Measurements from ENCODE around the gene MARS1. TPM values are rescaled to one million over a fixed set of nuclear protein-coding genes. Genes with fewer than 3 reads are reported as not detected.

MARS1 gene
- total RNA-seq, 1 donor from 2014 or later: 141 TPM

DNA sequence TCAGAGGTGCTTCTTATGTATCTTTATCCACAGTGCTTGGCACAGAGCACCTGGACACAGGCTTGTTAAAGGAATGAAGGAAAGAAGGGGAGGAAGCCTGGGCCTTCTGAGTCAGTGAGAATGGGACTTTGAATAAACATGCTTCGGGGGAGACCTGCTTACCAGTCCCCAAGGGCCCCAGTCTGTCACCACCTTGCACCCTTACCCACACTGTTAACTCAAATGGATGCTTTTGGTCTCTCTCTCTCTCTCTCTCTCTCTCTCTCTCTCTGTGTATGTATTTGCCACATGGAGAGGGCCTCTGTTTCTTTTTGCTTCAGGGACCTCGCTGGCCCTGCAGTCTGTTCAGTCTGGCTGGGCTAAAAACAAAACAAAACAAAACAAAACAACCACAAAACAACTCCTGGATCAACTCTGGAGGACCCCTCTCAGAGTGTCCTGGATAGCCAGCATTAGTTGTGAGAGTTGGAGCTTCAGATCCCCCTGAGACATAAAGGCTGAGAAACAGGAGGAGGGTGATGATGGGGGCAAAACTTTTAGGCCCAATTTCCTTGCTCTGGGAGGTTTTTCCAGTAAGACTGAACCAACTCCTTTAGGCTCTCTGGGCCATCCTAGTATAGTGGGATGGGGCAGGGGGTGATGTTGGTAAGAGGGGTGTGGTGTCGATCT is 63.9 kb downstream of the MARS1 start:
- DNase-seq: peak; percentile 12

GRCh38 chr12:57552306-57552651 is 64.4 kb downstream of the MARS1 start:
- intact Hi-C loops (cut with DNase I): no loop called here
- TF ChIP-seq CTCF (IDR thresholded peaks at IDR 0.05): no peak
- Histone ChIP-seq H3K36me3 (no peaks in the 10 kb centered on the region), H3K4me3 (no peak overlapping the region), H3K27ac (no peak overlapping the region), H3K27me3 (peaks cover 27% of the 10 kb centered on the region), H3K9me3 (no peaks in the 10 kb centered on the region), H3K4me1 (peaks cover 4% of the 10 kb centered on the region)
- ATAC-seq (no peak), DNase-seq (no peak)

More for the DNA sequence above, 63.9 kb downstream of the MARS1 start:
- Histone ChIP-seq H3K36me3 (no peaks in the 10 kb centered on the region), H3K27ac (no peak overlapping the region), H3K9me3 (no peaks in the 10 kb centered on the region), H3K4me3 (no peak overlapping the region), H3K27me3 (peaks cover 27% of the 10 kb centered on the region), H3K4me1 (peaks cover 4% of the 10 kb centered on the region)
- no peak for ATAC-seq
- no peak for TF ChIP-seq CTCF (IDR thresholded peaks at IDR 0.05)
- intact Hi-C loops (cut with DNase I): no loop called here

DNA sequence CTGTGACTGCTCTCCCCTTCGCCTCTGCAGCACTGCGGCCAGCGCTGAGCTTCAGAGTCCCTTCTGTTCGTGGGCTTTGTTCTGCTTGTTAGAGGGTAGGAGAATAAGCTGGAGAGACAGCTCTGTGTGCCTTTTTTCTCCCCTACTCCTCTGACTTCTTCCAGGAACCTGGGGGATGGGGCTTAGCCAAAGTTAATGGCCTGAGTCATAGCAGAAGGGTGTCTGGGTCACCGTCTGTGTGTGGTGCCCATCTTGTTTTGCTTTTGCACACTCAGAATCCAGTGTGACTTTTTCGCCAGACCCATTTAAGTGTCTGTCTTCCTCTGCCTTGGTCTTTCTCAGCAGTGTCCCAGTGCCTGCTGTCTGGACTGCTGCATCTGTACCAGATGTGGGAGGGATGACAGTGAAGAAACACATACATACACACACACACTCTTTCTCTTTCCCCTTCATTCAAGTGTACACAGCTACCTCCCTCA is 65.0 kb downstream of the MARS1 start:
- Histone ChIP-seq H3K4me3 (no peak overlapping the region), H3K36me3 (no peaks in the 10 kb centered on the region), H3K27me3 (peaks cover 27% of the 10 kb centered on the region), H3K9me3 (no peaks in the 10 kb centered on the region), H3K4me1 (peaks cover 4% of the 10 kb centered on the region), H3K27ac (no peak overlapping the region)
- intact Hi-C loops (cut with DNase I): no loop called here
- TF ChIP-seq CTCF (IDR thresholded peaks at IDR 0.05): no peak
- ATAC-seq (no peak), DNase-seq (peak; percentile 18)

GRCh38 chr12:57553343-57554202 is 65.7 kb downstream of the MARS1 start:
- no peak for ATAC-seq
- intact Hi-C loops (cut with DNase I): no loop called here

DNA sequence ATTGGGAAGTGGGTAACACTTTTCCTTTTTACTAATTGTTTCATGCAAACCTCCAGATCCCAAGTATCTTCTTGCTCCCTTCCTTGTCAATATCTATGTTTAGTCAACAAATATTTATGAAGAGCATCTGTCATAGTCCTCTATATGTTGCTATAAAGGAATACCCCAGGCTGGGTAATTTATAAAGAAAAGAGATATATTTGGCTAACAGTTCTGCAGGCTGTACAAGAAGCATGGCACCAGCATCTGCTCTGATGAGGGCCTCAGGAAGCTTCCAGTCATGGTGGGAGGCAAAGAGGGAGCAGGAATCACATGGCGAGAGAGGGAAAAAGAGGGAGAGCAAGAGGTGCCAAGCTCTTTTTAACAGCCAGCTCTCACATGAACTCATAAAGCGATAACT is 66.6 kb downstream of the MARS1 start:
- intact Hi-C loops (cut with DNase I): no loop called here
- DNase-seq: peak; percentile 2
- H3K27me3 ChIP-seq: peaks cover 12% of the 10 kb centered on the region
- no peaks in the 10 kb centered on the region for H3K36me3 ChIP-seq
- no peak overlapping the region for H3K4me3 ChIP-seq
- ATAC-seq: no peak
- H3K9me3 ChIP-seq: no peaks in the 10 kb centered on the region
- no peak overlapping the region for H3K27ac ChIP-seq
- TF ChIP-seq CTCF (IDR thresholded peaks at IDR 0.05): no peak
- peaks cover 4% of the 10 kb centered on the region for H3K4me1 ChIP-seq

More at GRCh38 chr12:57553343-57554202, 65.7 kb downstream of the MARS1 start:
- Histone ChIP-seq H3K4me3 (no peak overlapping the region), H3K36me3 (no peaks in the 10 kb centered on the region), H3K4me1 (peaks cover 4% of the 10 kb centered on the region), H3K27me3 (peaks cover 20% of the 10 kb centered on the region), H3K9me3 (no peaks in the 10 kb centered on the region), H3K27ac (no peak overlapping the region)
- TF ChIP-seq CTCF (IDR thresholded peaks at IDR 0.05): no peak
- no peak for DNase-seq
